Stimulated activated CD4-positive, alpha-beta T cell treated with anti-CD3 and anti-CD28 coated beads, Interleukin-15, amount 100 ng/mL, for 1 hour (primary cell): ENCODE data around the gene DNAAF3.
A peak's percentile ranks its signal among the peaks of the same experiment; 100 is the strongest.
"Not testable (repeated sequence)": the region's sequence is repeated elsewhere in the genome, so short reads cannot be mapped to it uniquely, and the experiment has no call there.

Source experiments
- DNase-seq, 2 donors: peaks; one replicate each; pipeline ENCODE4 v3.0.0-alpha.2; 2020; ENCODE audit warnings: low read depth in 1 of 2, low spot score in 1 of 2

Gene DNAAF3

DNA sequence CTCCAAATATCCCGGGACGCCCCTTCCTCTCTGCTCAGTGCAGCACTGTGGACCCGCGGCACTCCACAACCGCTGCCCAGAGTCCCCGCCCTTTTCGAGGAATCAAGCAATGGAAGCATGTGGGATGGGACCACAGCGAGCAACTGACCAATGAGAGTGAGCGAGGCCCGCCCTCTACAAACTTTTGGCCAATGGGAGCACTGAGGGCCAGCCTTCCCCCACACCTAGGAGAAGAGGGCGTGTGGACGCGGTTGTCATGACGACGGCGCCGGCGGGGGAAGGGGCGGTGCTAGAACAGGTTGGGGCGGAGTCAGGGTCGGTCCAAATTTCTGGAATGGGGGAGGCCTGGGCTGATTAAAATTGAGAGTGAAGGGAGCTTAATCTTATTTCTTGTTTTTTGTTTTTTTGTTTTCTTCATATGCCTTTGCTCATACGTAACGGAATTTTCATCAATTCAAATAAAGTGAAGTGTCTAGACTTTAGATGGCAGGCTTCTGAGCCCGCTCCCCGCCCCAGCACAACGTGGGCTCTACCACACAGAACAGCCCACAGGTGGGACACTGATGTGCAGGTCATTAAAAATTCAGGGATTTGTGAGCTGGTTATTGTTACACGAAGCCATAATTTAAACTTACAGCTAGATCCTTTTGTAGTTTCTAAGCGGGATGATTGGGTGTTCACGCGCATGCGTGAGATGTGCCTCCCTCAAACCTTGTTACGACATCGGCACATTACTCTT lies at the start of gene DNAAF3:
DNAAF3 (minus strand) TSS at position 84 of the 739 bp plus-strand sequence. CDS start 200 bp downstream, outside the sequence.
- peak in 1 of 2 donors; percentile 60 for DNase-seq

- no peak for DNase-seq
Measured at GRCh38 chr19:55213547-55213946, 47.1 kb upstream of the DNAAF3 start.

- DNase-seq: no peak
Measured at GRCh38 chr19:55212447-55212846, 46.0 kb upstream of the DNAAF3 start.

- DNase-seq: no peak
Measured at GRCh38 chr19:55209693-55210472, 43.5 kb upstream of the DNAAF3 start.

DNA sequence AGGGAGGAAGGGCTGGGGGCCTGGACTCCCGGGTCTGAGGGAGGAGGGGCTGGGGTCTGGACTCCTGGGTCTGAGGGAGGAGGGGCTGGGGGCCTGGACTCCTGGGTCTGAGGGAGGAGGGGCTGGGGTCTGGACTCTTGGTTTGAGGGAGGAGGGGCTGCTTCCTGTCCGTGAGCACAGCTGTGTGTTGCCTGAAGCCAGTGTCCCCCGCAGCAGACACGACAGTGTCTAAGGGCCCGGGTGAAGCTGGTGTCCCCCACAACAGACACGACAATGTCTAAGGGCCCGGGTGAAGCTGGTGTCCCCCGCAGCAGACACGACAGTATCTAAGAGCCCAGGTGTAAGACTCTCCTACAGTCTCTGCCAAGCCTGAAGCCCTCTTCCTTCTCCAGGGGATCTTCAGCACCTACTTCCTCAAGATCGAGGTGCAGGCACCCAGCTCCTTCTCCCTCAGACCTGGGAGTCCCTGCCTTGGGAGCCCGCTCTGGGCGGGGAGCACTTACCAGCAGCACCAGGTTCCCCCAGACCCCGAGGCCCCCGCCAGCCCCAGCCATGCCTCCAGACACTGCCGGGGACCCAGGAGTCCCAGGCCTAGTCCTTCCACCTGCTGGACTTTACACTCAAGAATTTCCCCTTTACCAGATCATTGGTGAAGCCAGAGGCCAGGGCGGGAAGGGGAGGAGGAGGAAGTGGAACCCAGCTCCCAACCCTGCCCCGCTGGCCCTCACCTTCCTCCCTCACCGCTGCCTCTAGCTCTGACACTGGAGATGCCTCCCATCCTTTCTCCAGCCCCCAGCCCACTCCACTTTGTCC lies 42.7 kb upstream of the DNAAF3 start, which contains the start of gene PTPRH:
PTPRH (minus strand) TSS at position 622 of the 813 bp plus-strand sequence; CDS start at position 554, 68 bp downstream.
- DNase-seq: no peak

DNA sequence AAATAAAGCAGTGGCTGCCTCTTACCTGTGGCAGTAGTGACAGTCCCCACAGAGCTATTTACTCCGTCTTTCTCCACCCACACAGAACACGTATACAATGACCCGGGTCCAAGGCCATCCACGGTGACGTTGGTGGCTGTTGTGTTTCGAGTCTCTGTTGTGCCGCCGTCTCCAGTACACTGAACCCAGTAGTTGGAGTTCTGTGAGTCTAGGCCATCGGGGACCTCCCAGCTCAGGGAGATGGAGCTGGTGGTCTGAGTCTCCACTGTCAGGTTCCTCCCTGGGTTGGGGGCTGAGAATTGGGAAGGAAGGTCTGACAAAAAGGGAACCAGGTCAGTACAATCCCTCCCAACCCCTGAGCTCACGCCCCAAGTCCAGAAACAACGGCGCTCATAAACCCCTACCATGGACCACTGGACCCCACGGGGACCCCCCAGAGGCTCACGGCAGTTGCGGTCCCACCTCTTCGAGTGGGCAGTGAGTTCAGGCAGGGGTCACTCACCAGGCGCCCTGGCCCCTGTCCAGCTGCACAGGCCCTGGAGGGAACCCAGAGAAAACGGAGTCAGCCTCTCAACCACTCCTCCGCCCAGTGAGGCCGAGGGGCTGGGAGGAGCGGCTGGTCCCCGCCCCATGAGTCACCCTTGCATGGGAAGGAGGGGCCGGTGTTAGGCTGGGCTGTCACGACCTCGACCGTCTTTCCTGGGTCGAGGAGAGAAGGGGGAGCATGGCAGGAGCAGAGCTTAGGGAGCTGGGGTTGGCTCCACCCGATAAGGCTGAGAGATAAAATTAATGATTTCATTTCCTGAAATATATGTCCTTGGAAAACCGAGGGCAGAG lies 40.5 kb upstream of the DNAAF3 start:
- DNase-seq: peak in 1 of 2 donors; percentile 32

DNA sequence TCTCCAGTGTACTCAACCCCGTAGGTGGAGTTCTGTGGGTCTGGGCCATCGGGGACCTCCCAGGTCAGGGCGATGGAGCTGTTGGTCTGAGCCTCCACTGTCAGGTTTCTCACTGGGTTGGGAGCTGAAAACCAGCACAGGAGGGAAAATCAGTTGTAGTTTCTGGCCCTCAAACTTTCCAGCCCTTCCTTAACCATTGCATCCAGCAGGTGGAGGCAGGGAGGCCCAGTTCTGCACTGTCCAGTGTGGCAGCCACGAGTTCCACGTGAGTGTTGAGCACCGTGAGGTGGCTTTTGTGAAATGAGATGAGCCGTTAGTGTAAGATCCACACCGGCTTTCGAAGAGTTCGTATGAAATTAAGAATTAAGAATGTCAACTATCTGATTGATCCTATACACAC lies 35.8 kb upstream of the DNAAF3 start:
- DNase-seq: not testable (repeated sequence)

DNA sequence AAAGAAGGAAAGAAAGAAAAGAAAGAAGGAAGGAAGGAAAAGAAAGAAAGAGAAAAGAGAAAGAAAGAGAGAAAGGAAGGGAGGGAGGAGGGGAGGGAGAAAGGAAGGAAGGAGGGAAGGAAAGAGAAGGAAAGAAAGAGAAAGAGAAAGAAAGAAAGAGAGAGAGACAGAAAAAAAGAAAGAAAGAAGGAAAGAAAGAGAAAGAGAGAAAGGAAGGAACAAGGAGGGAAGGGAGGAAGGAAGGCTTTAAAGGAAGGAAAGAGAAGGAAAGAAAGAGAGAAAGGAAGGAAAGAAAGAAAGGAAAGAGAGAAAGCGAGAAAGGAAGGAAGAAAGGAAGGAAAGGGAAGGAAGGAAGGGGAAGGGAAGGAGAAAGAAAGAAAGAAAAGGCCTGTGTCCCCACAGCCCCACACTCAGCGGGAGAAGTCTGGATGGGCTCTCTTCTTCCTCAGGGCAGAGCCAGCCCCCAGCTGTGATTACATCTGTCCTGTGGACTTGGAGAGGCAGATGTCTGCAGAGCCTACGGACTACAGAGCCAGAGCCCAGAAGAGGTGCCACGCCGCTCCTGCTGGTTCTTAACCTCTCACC lies 33.3 kb upstream of the DNAAF3 start:
- no peak for DNase-seq

- no peak for DNase-seq
Measured at GRCh38 chr19:55198651-55199050, 32.2 kb upstream of the DNAAF3 start.

GRCh38 chr19:55197528-55197927 lies 31.1 kb upstream of the DNAAF3 start:
- no peak for DNase-seq

DNA sequence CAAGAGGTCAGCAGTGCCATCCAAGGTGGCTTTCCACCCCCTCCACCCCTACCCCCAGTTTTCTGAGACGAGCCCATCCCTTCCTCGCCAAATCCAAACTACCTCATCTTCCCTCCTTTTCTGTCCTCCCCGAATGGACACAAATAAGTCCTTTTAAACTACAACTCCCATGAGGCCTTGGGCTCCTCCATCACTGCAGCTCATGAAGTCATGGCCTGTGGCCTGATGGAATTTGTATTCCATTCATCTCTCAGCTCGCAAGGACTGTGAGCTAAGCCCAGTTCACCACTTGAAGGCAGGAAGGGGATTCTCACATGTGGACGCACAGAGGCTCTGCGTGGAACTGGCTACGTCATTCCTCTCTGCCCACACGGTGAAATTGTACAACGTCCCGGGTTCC lies 30.4 kb upstream of the DNAAF3 start:
- DNase-seq: no peak

GRCh38 chr19:55193481-55193880 lies 27.1 kb upstream of the DNAAF3 start:
- no peak for DNase-seq

DNA sequence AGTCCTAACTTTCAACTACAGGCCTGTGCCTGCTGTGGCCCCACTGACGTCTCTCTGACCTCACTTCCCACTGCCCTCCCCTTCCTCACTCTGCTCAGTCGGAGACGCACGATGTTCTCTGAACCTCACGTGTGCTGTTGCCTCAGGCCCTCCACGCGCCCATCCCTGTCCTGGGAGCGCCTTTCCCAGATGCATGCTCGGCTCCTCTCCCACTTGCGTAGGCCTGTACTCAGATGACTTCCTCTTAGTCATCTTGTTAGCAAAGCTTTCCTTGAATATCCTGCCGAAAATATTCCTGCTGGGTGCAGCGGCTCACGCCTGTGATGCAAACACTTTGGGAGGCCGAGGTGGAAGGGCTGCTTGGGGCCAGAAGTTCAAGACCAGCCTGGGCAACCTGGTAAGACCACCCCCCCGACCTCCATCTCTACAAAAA lies 23.0 kb upstream of the DNAAF3 start:
- no peak for DNase-seq

GRCh38 chr19:55188625-55189024 lies 22.2 kb upstream of the DNAAF3 start:
- no peak for DNase-seq

DNA sequence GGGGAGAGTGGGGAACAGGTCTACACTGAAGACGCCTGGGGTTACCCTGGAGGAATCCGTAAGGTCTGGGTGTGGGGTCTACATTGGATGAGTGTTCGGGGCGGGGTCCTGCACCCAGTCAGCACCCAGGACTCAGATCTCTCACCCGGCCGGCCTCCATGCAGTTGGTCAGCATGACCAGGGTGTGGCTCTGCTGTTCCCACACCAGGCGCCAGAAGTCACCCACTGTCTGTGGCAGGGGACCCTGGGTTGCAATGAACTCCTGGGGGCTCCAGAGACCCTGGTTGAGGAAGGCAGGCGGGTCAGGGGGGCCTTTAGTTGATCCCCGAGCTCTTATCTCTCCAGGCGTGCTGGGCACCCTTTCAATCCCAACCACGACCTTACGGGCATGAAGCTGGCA lies 19.7 kb upstream of the DNAAF3 start:
- DNase-seq: no peak

GRCh38 chr19:55181740-55182139 lies 15.3 kb upstream of the DNAAF3 start:
- no peak for DNase-seq

GRCh38 chr19:55179606-55180484 lies 13.4 kb upstream of the DNAAF3 start, which contains the start of gene SYT5:
SYT5 (minus strand) TSS chr19:55180289; CDS start chr19:55179041, 1,248 bp downstream.
- DNase-seq: peak; percentile 25 to 64

- DNase-seq: peak; percentile 81 to 86
Measured at GRCh38 chr19:55178781-55179599, 12.6 kb upstream of the DNAAF3 start.
